Breast epithelium (tissue), 3 donors: ENCODE measurements around the gene ADIRF.
"Not testable (repeated sequence)": the region's sequence is repeated elsewhere in the genome, so short reads cannot be mapped to it uniquely, and the experiment has no call there.

Experiments
- CTCF ChIP-seq, 3 donors: fragments of 450-650 bp; IDR thresholded peaks; one replicate each; pipeline ENCODE4 v1.5.1; 2016 to 2017; ENCODE audit warnings: antibody characterized with exemption in 3 of 3, mild to moderate bottlenecking in 3 of 3, moderate library complexity in 3 of 3
- POLR2A ChIP-seq: fragments of 450-650 bp; IDR thresholded peaks from one replicate; pipeline ENCODE4 v1.6.1; 2016; ENCODE audit warnings: antibody characterized with exemption, mild to moderate bottlenecking, moderate library complexity
- POLR2AphosphoS5 ChIP-seq, 3 donors: sonication (generic); formaldehyde crosslinking; IDR thresholded peaks; one replicate each; pipeline ENCODE4 v1.6.1; 2017; ENCODE audit warnings: antibody characterized with exemption in 3 of 3

- not testable (repeated sequence) for TF ChIP-seq POLR2A; CTCF (IDR thresholded peaks at IDR 0.05); POLR2AphosphoS5 (IDR thresholded peaks at IDR 0.05)
Measured at GRCh38 chr10:87013528-87013927, 45.2 kb downstream of the ADIRF start.
